K562 (cell line): ENCODE measurements around the gene C14orf180.

ENCODE experiments used
- GATA2 ChIP-seq: sonication (generic); formaldehyde crosslinking; IDR thresholded peaks from 2 replicates; pipeline ENCODE4 v1.4.0; 2020; ENCODE audit warnings: mild to moderate bottlenecking, missing genetic modification reagents
- MAFF ChIP-seq: IDR thresholded peaks from 2 replicates; pipeline ENCODE4 v1.6.1; 2012; ENCODE audit warnings: low read length, improper control_type of control experiment
- POLR2A ChIP-seq: fragments of 450-650 bp; conservative IDR thresholded peaks from 2 replicates; pipeline ENCODE4 v1.6.1; 2016
- WHSC1 ChIP-seq: IDR thresholded peaks from one replicate; pipeline ENCODE4 v1.6.1; 2012; ENCODE audit warnings: low read length, control low read depth, inconsistent platforms

DNA sequence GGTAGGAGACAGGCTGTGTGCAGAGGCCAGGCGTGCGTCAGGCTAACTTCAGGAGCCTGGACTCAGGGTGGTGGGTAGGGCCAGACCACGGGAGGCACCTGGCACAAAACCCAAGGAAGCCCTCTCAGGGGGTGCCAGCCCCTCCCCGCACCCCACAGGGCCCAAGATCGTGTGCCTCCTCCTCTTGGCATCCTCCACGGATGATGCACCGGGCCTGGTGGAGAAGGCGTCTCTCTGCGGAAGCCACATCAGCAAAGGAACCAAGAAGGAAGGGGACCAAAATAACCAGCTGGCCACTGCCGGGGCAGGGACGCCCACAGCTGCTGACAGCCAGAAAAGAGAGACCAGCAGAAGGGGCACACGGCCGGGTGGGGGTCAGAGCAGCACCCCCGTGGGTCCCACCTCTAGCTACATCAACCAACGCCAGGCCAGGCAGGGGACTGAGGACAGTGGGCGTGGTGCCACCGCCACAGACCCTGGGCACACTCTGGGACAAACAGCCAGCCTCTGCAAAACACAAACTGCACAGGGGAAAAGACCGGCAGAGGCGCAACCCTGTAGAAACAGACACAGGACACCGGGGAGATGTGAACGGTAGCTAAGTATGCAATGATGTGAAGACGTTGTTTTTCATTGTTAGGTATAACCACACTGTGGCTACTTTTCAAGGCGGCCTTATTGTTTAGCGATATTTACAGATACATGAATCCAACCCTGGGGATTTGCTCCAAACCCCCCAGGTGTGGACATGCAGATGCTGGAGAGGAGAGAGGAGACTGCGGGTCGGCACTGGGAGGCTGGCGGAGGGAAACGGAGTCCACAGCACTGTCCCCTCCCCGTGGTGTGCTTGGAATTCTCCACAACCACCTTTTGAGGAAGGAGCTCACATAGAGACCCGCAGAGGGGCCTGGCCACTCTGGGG, 26.1 kb upstream of the C14orf180 start:
- no peak for TF ChIP-seq POLR2A
- no peak for TF ChIP-seq MAFF
- TF ChIP-seq GATA2 (CRISPR knock-in tag): no peak
- no peak for TF ChIP-seq WHSC1
